ENCODE data around the gene PHTF2.

DNA sequence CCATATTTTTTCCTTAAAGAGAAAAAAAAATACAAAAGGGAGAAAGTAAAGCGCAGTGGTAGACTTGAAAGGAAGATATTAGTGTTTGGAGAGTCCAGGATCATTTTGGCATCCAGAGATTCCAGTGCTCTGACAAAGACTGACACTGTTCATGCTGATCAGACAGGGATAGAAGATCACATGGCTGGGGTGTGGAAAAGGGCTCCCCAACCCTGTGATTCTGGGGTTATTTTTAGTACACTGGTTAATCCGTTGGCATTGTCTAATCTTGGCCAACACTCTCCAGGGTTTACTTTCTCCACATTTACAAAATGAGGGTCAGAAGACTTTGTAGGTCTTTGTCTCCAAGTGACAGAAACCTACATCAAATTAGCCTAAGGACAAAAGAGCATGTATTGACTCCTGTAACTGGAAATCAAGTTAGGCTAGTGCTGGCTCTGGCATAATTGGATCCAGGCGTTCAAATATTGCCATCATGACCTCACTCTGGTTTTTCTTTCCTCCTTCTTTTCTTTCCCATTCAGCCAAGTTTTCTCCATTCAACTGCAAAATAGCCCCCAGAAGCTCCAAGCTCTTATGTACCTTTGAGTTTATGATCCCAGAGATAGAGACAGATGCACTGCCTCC, 181.6 kb downstream of the PHTF2 start:
- TF ChIP-seq, protein P1, sequence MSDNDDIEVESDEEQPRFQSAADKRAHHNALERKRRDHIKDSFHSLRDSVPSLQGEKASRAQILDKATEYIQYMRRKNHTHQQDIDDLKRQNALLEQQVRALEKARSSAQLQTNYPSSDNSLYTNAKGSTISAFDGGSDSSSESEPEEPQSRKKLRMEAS (IDR thresholded peaks at IDR 0.05; ENCODE audit: low read depth, low read length): no peak
- TF ChIP-seq, protein P2, sequence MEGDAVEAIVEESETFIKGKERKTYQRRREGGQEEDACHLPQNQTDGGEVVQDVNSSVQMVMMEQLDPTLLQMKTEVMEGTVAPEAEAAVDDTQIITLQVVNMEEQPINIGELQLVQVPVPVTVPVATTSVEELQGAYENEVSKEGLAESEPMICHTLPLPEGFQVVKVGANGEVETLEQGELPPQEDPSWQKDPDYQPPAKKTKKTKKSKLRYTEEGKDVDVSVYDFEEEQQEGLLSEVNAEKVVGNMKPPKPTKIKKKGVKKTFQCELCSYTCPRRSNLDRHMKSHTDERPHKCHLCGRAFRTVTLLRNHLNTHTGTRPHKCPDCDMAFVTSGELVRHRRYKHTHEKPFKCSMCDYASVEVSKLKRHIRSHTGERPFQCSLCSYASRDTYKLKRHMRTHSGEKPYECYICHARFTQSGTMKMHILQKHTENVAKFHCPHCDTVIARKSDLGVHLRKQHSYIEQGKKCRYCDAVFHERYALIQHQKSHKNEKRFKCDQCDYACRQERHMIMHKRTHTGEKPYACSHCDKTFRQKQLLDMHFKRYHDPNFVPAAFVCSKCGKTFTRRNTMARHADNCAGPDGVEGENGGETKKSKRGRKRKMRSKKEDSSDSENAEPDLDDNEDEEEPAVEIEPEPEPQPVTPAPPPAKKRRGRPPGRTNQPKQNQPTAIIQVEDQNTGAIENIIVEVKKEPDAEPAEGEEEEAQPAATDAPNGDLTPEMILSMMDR (IDR thresholded peaks at IDR 0.05; ENCODE audit: low read depth, low read length): no peak
- TF ChIP-seq POLR2A (IDR thresholded peaks at IDR 0.05; ENCODE audit: extremely low read depth, insufficient read length) (no peak), MYC (IDR thresholded peaks at IDR 0.05; ENCODE audit: low read depth, low read length) (no peak)

Measured in NB4 (cell line).